Sigmoid colon (tissue), 7 donors: ENCODE results near the gene AQP11. TPM values are rescaled to one million over a fixed set of nuclear protein-coding genes. Genes with fewer than 3 reads are reported as not detected.
"Not testable (repeated sequence)": the region's sequence is repeated elsewhere in the genome, so short reads cannot be mapped to it uniquely, and the experiment has no call there.

ENCODE experiments used
- DNase-seq: peaks from one replicate; pipeline ENCODE4 v3.0.0-alpha.2; 2019
- H3K27ac ChIP-seq, 4 donors: fragments of 200-600 bp; sonication (generic); one replicate each; pipeline ENCODE4 v1.5.1; 2016 to 2019; ENCODE audit warnings: mild to moderate bottlenecking in 1 of 4
- H3K27me3 ChIP-seq, 3 donors: fragments of 200-600 bp; sonication (generic); one replicate each; pipeline ENCODE4 v1.5.1; 2019; ENCODE audit warnings: mild to moderate bottlenecking in 1 of 3
- H3K36me3 ChIP-seq, 4 donors: fragments of 200-600 bp; sonication (generic); one replicate each; pipeline ENCODE4 v1.5.1; 2016 to 2019
- H3K4me1 ChIP-seq, 4 donors: fragments of 200-600 bp; sonication (generic); one replicate each; pipeline ENCODE4 v1.5.1; 2017 to 2019
- H3K4me3 ChIP-seq, 4 donors: fragments of 200-600 bp; sonication (generic); one replicate each; pipeline ENCODE4 v1.5.1; 2017 to 2019; ENCODE audit warnings: mild to moderate bottlenecking in 2 of 4, moderate library complexity in 1 of 4
- H3K9me3 ChIP-seq, 4 donors: fragments of 200-600 bp in 3 of 4; sonication (generic) in 3 of 4; one replicate each; pipeline versions ENCODE4 v1.5.1 to v1.6.1; 2013 to 2019
- EP300 ChIP-seq, 4 donors: sonication (generic); formaldehyde crosslinking; IDR thresholded peaks; one replicate each; pipeline ENCODE4 v1.6.1; 2017; ENCODE audit warnings: antibody characterized with exemption in 4 of 4
- POLR2A ChIP-seq, 2 donors: fragments of 450-650 bp; IDR thresholded peaks; one replicate each; pipeline ENCODE4 v1.6.1; 2016; ENCODE audit warnings: antibody characterized with exemption in 2 of 2, mild to moderate bottlenecking in 2 of 2, moderate library complexity in 2 of 2
- POLR2AphosphoS5 ChIP-seq, 4 donors: sonication (generic); formaldehyde crosslinking; IDR thresholded peaks; one replicate each; pipeline ENCODE4 v1.6.1; 2017; ENCODE audit warnings: antibody characterized with exemption in 4 of 4
- WGBS, 2 donors: extraction: QIAGEN DNeasy Blood & Tissue Kit; methylation state at CpG; one replicate each; pipeline ENCODE4 v1.1.7; 2013; 5-methylcytosine and 5-hydroxymethylcytosine counted together
- intact Hi-C: fragments of 100-400 bp; cut with DNase I; formaldehyde crosslinking; loops from one replicate; pipeline ENCODE4 v1.15.1; 2023
- polyA plus RNA-seq, 3 donors: library from polyadenylated mRNA; stranded (reverse); fragments of 200-250 nt; gene quantifications; one replicate each; pipeline ENCODE4 v1.2.3, GENCODE V29; 2013
- total RNA-seq, 4 donors: library from RNA; depleted of rRNA; stranded (reverse); fragments of >200 nt; gene quantifications; one replicate each; pipeline ENCODE4 v1.1.0, GENCODE V29; 2016
- TF ChIP-seq, protein P1 (sequence below), 4 experiments: fragments of 450-650 bp in 3 of 4; fragments of 200-600 bp in 1 of 4; IDR thresholded peaks; one replicate each; pipeline ENCODE4 v1.5.1; 2016 to 2019; ENCODE audit warnings: antibody characterized with exemption in 4 of 4, mild to moderate bottlenecking in 3 of 4, moderate library complexity in 2 of 4
- donor health status: healthy with polysubstance abuse.
- donor health status: Bipolar disorder and iron deficiency.
- donor health status: healthy.

The AQP11 gene
- total and polyA plus RNA-seq, 7 donors = 0.36 to 2.4 (median 1.2) TPM; not detected in 1

DNA sequence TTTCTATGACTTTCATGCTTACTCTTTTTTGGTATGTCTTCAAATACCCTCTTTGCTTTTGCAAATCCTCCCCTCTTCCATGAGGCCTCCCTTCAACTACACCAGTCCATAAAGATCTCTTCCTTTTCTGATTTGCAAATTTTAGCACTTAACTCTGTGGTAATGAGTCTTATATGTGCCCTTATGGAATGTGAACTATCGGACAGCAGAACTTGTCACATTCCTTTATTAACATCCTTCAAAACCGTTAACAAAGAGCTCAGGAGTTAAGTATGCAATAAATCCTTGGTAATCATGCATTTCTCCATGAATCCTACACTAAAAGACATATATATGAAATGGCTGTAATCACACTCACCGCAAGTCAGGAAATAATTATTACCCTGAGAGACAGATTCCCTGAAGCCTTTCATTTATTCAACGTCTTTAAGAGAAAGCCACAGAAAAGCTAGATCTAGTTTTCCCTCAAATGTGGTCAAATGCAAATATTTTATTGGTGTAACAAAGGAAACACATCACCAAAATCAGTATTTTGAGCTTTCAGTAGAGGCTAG, 40.5 kb downstream of the AQP11 start:
- no peaks in the 10 kb centered on the region for H3K27me3 ChIP-seq
- DNase-seq = no peak
- no peak overlapping the region for H3K27ac ChIP-seq
- no peaks in the 10 kb centered on the region for H3K9me3 ChIP-seq
- peaks cover 0 to 19% (median 3%) of the 10 kb centered on the region in 4 donors for H3K36me3 ChIP-seq
- WGBS, 2 donors = 76 to 83% methylated on average over 4 of the region's 4 CpGs
- H3K4me1 ChIP-seq = peaks cover 0 to 12% (median 2%) of the 10 kb centered on the region in 4 donors
- TF ChIP-seq, protein P1, sequence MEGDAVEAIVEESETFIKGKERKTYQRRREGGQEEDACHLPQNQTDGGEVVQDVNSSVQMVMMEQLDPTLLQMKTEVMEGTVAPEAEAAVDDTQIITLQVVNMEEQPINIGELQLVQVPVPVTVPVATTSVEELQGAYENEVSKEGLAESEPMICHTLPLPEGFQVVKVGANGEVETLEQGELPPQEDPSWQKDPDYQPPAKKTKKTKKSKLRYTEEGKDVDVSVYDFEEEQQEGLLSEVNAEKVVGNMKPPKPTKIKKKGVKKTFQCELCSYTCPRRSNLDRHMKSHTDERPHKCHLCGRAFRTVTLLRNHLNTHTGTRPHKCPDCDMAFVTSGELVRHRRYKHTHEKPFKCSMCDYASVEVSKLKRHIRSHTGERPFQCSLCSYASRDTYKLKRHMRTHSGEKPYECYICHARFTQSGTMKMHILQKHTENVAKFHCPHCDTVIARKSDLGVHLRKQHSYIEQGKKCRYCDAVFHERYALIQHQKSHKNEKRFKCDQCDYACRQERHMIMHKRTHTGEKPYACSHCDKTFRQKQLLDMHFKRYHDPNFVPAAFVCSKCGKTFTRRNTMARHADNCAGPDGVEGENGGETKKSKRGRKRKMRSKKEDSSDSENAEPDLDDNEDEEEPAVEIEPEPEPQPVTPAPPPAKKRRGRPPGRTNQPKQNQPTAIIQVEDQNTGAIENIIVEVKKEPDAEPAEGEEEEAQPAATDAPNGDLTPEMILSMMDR (IDR thresholded peaks at IDR 0.05) = no peak
- TF ChIP-seq POLR2AphosphoS5 (IDR thresholded peaks at IDR 0.05) (no peak), POLR2A (IDR thresholded peaks at IDR 0.05) (no peak), EP300 (IDR thresholded peaks at IDR 0.05) (no peak)
- intact Hi-C loops = no loop called here
- H3K4me3 ChIP-seq = no peak overlapping the region

DNA sequence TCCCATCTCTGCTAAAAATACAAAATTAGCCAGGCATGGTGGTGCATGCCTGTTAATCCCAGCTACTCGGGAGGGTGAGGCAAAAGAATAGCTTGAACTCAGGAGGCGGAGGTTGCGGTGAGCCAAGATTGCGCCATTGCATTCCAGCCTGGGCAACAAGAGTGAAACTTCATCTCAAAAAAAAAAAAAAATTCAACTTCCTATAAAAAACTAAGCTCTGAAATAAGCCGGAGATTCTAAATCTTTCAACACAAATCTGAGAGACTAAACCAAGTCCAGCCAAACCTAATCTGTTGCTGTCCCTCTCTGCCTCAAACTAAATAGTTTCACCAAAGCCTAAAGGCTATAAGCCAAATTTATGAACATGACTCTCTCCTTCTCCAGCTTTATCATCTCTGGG, 44.2 kb downstream of the AQP11 start:
- H3K27me3 ChIP-seq, H3K27ac ChIP-seq, intact Hi-C loops, DNase-seq, H3K36me3 ChIP-seq, H3K9me3 ChIP-seq, H3K4me3 ChIP-seq: not testable (repeated sequence)
- H3K4me1 ChIP-seq = peaks cover 0 to 34% (median 21%) of the 10 kb centered on the region in 4 donors
- WGBS, 2 donors = 88 to 90% methylated on average over 5 of the region's 5 CpGs

DNA sequence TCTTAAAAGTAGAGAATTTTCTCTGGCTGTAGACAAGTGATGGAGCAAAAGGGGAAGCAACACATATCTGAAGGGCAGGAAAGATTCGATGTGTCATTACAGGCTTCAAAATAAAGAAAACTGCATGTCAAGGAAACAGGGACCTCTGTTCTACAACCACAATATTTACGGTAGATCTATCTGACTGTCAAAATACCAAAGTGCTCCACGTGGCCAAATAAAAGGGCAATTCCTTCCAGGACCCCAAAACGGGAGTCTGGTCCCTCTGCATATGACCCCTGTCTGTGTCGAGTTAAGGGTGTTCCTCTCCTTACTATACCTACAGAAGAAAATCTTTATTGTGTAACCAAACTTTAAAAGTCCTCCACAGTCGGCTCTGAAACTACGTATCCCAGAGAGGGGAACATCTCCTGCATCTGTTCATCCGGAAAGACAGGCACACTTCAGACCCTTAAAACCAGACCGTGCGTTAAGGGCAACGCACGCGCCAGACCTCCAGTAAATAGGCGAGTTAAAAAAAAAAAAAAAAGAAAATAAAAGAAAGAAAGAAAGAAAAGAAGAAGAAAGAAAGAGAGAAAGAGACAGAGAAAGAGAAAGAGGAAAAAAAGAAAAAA, 47.1 kb downstream of the AQP11 start:
- Histone ChIP-seq H3K27ac (peak overlapping the region; percentile 72 to 83 (median 78)), H3K4me3 (peak overlapping the region; percentile 68 to 86 (median 80)), H3K4me1 (peaks cover 0 to 30% (median 21%) of the 10 kb centered on the region in 4 donors), H3K36me3 (no peaks in the 10 kb centered on the region), H3K27me3 (no peaks in the 10 kb centered on the region), H3K9me3 (peaks cover 0 to 4% (median 0%) of the 10 kb centered on the region in 4 donors)
- no peak for DNase-seq
- intact Hi-C loops = no loop called here
- 1% methylated on average over 14 of the region's 14 CpGs for WGBS, 2 donors
- TF ChIP-seq POLR2AphosphoS5 (IDR thresholded peaks at IDR 0.05) = no peak

- peak within 1 kb of the TSS; percentile 72 to 83 (median 78) for H3K27ac ChIP-seq
- peaks cover 0 to 4% (median 0%) of the 10 kb centered on the region in 4 donors for H3K9me3 ChIP-seq
- TF ChIP-seq, protein P1 (IDR thresholded peaks at IDR 0.05) = no peak
- peak; percentile 58 to 62 for TF ChIP-seq POLR2A (IDR thresholded peaks at IDR 0.05)
- TF ChIP-seq EP300 (IDR thresholded peaks at IDR 0.05) = no peak
- TF ChIP-seq POLR2AphosphoS5 (IDR thresholded peaks at IDR 0.05) = peak; percentile 65 to 91 (median 86)
- intact Hi-C loops = no loop called here
- peak; percentile 90 for DNase-seq
- H3K4me1 ChIP-seq = peaks cover 0 to 30% (median 21%) of the 10 kb centered on the region in 4 donors
- peak within 1 kb of the TSS; percentile 68 to 86 (median 80) for H3K4me3 ChIP-seq
- 0 to 1% methylated on average over 41 of the region's 41 CpGs for WGBS, 2 donors
- no peaks in the 10 kb centered on the region for H3K36me3 ChIP-seq
- no peaks in the 10 kb centered on the region for H3K27me3 ChIP-seq
Observed at GRCh38 chr11:77637345-77638165, 47.8 kb downstream of the AQP11 start, which contains the start of gene CLNS1A. CLNS1A (minus strand) TSS chr11:77637794; CDS start chr11:77637714, 80 bp downstream.

DNA sequence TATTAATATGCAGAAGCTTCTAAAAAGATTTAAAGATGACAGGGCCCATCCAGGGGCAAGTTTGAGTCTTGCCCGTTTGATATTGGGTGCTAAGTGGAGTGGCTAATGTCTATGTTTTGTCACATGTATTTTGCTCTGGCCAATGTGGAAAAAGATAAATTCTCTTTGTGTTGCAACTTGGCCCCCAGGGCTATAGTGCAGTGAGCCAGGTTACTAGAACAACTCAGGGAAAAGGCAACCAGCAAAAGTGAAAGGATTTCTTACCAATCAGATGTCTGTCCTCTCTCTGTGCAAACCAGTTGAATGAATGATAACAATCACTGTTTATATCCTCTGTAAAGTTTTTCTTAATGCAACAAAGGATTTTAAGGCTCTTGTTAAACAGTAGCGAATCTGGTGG, 52.5 kb downstream of the AQP11 start:
- 77 to 83% methylated on average over 2 of the region's 2 CpGs for WGBS, 2 donors

More for the DNA sequence above, 52.5 kb downstream of the AQP11 start:
- no peak for DNase-seq
- no peak overlapping the region for H3K4me3 ChIP-seq
- intact Hi-C loops = no loop called here
- H3K36me3 ChIP-seq = no peaks in the 10 kb centered on the region
- H3K27ac ChIP-seq = no peak overlapping the region
- TF ChIP-seq, protein P1 (IDR thresholded peaks at IDR 0.05) = no peak
- H3K4me1 ChIP-seq = peaks cover 0 to 6% (median 2%) of the 10 kb centered on the region in 4 donors
- no peaks in the 10 kb centered on the region for H3K27me3 ChIP-seq
- peaks cover 0 to 4% (median 0%) of the 10 kb centered on the region in 4 donors for H3K9me3 ChIP-seq
